Measurements from ENCODE around the gene RRN3.
"Not testable (repeated sequence)": the region's sequence is repeated elsewhere in the genome, so short reads cannot be mapped to it uniquely, and the experiment has no call there.

Gene RRN3

GRCh38 chr16:15027503-15028344, 66.3 kb downstream of the RRN3 start:
- DNase-seq (ENCODE audit: low read depth) = not testable (repeated sequence)

- not testable (repeated sequence) for DNase-seq (ENCODE audit: low read depth)
Measured at GRCh38 chr16:15027051-15027450, 67.0 kb downstream of the RRN3 start.

- DNase-seq (ENCODE audit: low read depth) = not testable (repeated sequence)
Measured at GRCh38 chr16:15025234-15025951, 68.7 kb downstream of the RRN3 start.

GRCh38 chr16:15024858-15025199, 69.2 kb downstream of the RRN3 start:
- not testable (repeated sequence) for DNase-seq (ENCODE audit: low read depth)

GRCh38 chr16:15023381-15024077, 70.5 kb downstream of the RRN3 start:
- DNase-seq (ENCODE audit: low read depth) = not testable (repeated sequence)

GRCh38 chr16:15022194-15022593, 71.9 kb downstream of the RRN3 start:
- DNase-seq (ENCODE audit: low read depth) = not testable (repeated sequence)

GRCh38 chr16:15021429-15021828, 72.6 kb downstream of the RRN3 start:
- not testable (repeated sequence) for DNase-seq (ENCODE audit: low read depth)

GRCh38 chr16:15016951-15017580, 77.0 kb downstream of the RRN3 start:
- DNase-seq (ENCODE audit: low read depth) = not testable (repeated sequence)

GRCh38 chr16:15016354-15016753, 77.7 kb downstream of the RRN3 start:
- DNase-seq (ENCODE audit: low read depth) = not testable (repeated sequence)

GRCh38 chr16:15015671-15016070, 78.4 kb downstream of the RRN3 start:
- DNase-seq (ENCODE audit: low read depth) = not testable (repeated sequence)

GRCh38 chr16:15012941-15013340, 81.1 kb downstream of the RRN3 start:
- not testable (repeated sequence) for DNase-seq (ENCODE audit: low read depth)

All from stimulated activated CD8-positive, alpha-beta memory T cell treated with anti-CD3 and anti-CD28 coated beads, Interleukin-7, amount 100 ng/mL, for 24 hours (primary cell).